Measurements from ENCODE around the gene OGFRL1.

DNA sequence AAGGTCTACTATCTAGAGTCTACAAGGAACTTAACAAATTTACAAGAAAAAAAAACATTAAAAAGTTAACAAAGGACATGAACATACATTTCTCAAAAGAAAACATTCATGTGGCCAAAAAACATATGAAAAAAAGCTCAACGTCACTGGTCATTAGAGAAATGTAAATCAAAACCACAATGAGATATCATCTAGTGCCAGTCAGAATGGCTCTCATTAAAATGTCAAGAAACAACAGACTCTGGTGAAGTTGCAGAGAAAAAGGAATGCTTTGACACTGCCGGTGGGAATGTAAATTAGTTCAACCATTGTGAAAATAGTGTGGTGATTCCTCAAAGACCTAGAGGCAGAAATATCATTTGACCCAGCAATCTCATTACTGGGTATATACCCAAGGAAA is 48.3 kb downstream of the OGFRL1 start:
- TF ChIP-seq POLR2AphosphoS5 (IDR thresholded peaks at IDR 0.05; ENCODE audit: low read depth, low read length) (no peak), TAF1 (IDR thresholded peaks at IDR 0.05; ENCODE audit: borderline replicate concordance, insufficient read depth, low read length) (no peak), SIN3A (IDR thresholded peaks at IDR 0.05; ENCODE audit: borderline replicate concordance, insufficient read depth, low read length) (no peak)

Measured in PFSK-1 (cell line).